ENCODE results near the gene DNAH17. TPM values are rescaled to one million over a fixed set of nuclear protein-coding genes. Genes with fewer than 3 reads are reported as not detected.

Gene DNAH17
- total and polyA plus RNA-seq, 9 donors = 0.35 to 5.2 (median 2.0) TPM

Other genes with a start within 250 kb of the DNAH17 start
- gene SOCS3, start 217.3 kb downstream of the DNAH17 start, total RNA-seq = 30.6 TPM
- 10 to 100 TPM in 6 of 8 donors, 1 to 10 TPM in 2; 8.4 to 59.8 (median 23.7) TPM for gene SOCS3, start 217.3 kb downstream of the DNAH17 start, polyA plus RNA-seq (ENCODE audit: insufficient read depth in 1 of 8, insufficient read length in 8 of 8, low replicate concordance in 1 of 8)
- gene PGS1, start 198.7 kb downstream of the DNAH17 start, total RNA-seq = 22.9 TPM
- gene PGS1, start 198.7 kb downstream of the DNAH17 start, polyA plus RNA-seq (ENCODE audit: insufficient read depth in 1 of 8, insufficient read length in 8 of 8, low replicate concordance in 1 of 8) = 10 to 100 TPM; 20.9 to 33.6 (median 28.1) TPM
- gene CYTH1, start 204.9 kb upstream of the DNAH17 start, total RNA-seq = 17.3 TPM
- 10 to 100 TPM; 20.1 to 26.9 (median 21.5) TPM for gene CYTH1, start 204.9 kb upstream of the DNAH17 start, polyA plus RNA-seq (ENCODE audit: insufficient read depth in 1 of 8, insufficient read length in 8 of 8, low replicate concordance in 1 of 8)